Central memory CD4-positive, alpha-beta T cell (primary cell): Measurements from ENCODE around the gene OR52A5.

Experiments used
- DNase-seq: peaks from one replicate; pipeline ENCODE4 v3.0.0; 2022

OR52A5 gene

GRCh38 chr11:5115339-5115738 lies 22.8 kb downstream of the OR52A5 start:
- DNase-seq = no peak

DNA sequence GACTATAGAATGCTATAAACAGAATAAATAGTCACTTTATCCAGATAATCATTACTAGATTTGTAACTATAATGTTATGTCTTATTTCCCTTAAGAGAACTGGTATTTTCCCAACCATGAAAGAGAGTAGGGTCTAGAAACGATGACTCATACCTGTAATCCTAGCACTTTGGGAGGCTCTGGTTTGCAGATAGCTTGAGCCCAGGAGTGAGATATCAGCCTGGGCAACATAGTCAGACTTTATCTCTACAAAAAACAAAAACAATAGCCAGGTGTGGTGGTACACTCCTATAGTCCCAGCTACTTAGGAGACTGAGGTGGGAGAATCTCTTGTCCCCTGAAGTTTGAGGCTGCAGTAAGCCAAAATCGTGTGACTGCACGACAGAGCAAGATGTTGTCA lies 30.9 kb downstream of the OR52A5 start:
- no peak for DNase-seq

GRCh38 chr11:5103066-5103465 lies 35.1 kb downstream of the OR52A5 start:
- DNase-seq = no peak

DNA sequence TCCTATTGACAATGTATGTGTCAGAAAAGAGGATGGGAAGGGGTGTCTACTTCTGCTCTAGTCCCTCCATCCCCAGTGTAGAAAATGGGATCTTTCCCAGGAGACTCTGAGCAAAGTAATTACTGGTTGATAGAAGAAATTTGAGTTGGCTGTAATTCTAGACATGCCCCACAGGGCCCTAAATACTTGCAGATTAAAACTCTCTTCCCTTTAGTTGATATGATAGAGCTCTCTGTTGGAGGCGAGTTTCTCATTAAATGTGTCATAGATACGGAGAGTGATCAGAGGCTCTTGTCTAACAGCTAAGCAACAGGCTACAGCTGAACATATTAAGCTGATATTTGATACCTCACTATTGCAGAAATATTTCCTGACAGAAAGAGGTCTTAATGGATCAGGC lies 35.9 kb downstream of the OR52A5 start:
- no peak for DNase-seq

- DNase-seq = no peak
Observed at GRCh38 chr11:5096011-5096410, 42.1 kb downstream of the OR52A5 start.

- no peak for DNase-seq
Observed at GRCh38 chr11:5092821-5093585, 45.2 kb downstream of the OR52A5 start.

DNA sequence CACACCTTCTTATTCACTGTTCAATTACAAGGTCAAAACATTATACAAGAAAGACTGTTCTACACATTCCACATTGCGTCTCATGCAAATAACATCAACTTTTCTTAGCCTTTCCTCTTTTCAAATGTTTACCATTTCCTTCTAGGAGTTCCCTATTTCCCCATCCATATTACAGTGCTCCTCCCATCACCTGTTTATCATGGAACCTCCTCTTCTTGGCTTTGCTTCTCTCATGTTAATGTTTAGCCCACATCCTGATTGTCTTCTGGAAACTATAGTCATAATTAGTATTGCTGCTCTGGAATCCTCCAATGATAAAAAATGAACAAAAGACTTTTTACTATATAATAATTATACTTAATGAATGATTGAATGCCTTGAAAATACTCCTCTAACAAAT lies 47.5 kb downstream of the OR52A5 start:
- DNase-seq = no peak

GRCh38 chr11:5088556-5088955 lies 49.6 kb downstream of the OR52A5 start:
- DNase-seq = no peak

- DNase-seq = no peak
Observed at GRCh38 chr11:5083602-5084001, 54.6 kb downstream of the OR52A5 start.

GRCh38 chr11:5081405-5081804 lies 56.8 kb downstream of the OR52A5 start:
- no peak for DNase-seq
